GM13977 (cell line): ENCODE data around the gene MTCL1.

Source experiments
- DNase-seq: peaks from one replicate; pipeline ENCODE4 v3.0.0; 2012; ENCODE audit warnings: low spot score
- CTCF ChIP-seq: IDR thresholded peaks from 2 replicates; pipeline ENCODE4 v1.5.1; 2012; ENCODE audit warnings: mild to moderate bottlenecking, control low read depth; ENCODE audit not compliant: insufficient read depth; ENCODE audit errors: extremely low read depth, missing control alignments
- in situ Hi-C: fragments of 300-500 bp; cut with MboI; formaldehyde crosslinking; loops from one replicate; pipeline ENCODE4 v1.12.0; 2022; ENCODE audit warnings: low sequenced_read_pairs, low pct_unique_long_range_greater_than_20kb, mixed read lengths, inconsistent platforms; ENCODE audit not compliant: unreplicated experiment

The MTCL1 gene

DNA sequence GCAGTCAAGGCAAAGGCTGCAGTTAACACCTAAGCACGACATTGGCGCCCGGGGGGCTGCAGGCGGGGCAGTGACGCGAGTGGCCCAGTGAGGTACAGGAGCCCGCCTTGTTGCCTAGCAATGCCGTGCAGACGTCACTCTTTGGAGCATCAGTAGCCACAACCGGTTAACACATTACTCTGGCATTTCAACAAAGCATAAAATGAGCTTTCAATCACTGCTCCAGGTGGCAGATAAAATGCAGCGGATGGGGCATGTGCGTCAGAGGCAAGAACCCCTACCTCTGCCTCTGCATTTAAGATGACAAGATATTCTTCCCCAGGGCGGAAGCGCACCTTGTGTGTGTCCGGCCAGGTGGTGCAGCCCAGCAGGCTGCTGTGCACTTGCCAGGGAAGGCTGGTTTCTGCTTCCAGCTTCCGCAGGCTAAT, 139.4 kb downstream of the MTCL1 start:
- no peak for DNase-seq
- no peak for TF ChIP-seq CTCF
- in situ Hi-C loops = no loop called here

DNA sequence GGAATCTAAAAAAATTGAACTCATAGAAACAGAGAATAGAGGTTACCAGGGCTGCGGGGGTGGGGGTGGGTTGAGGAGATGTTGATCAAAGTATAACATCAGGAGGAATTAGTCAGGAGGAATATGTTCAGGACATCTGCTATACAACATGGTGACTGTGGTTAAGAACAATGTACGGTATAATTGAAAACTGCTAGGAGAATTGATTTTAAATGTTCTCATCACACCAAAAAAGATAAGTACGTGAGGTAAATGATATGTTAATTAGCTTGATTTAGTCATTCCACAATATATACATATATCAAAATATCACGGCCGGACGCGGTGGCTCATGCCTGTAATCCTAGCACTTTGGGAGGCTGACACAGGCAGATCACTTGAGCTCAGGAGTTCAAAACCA, 140.2 kb downstream of the MTCL1 start:
- in situ Hi-C loops = no loop called here
- TF ChIP-seq CTCF = no peak
- no peak for DNase-seq

- in situ Hi-C loops = no loop called here
- DNase-seq = no peak
- no peak for TF ChIP-seq CTCF
These were observed 141.9 kb downstream of the MTCL1 start for GRCh38 chr18:8847066-8847755.

- in situ Hi-C loops = no loop called here
- TF ChIP-seq CTCF = no peak
- no peak for DNase-seq
These were observed 142.5 kb downstream of the MTCL1 start for GRCh38 chr18:8847900-8848299.

- in situ Hi-C loops = no loop called here
- no peak for DNase-seq
- TF ChIP-seq CTCF = no peak
These were observed 143.2 kb downstream of the MTCL1 start for GRCh38 chr18:8848541-8848940.

DNA sequence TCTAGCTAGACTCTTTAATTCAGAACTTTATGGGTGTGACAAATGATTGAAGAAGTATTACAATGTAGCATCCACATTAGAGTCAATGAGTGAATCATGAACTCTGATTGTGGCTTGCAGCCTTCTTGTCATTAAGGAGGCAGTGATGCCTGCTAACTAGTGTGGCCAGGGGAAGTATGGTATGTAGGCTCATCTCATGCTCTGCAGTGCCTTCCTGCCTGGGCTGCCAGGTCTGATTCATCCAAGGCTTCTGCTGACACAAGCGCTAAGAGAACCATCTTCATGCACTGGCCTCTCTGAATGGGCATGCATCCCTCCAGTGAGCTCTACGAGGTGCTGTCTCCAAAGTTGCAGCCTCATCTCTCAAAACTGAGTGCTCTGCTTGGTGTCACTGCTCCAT, 144.3 kb downstream of the MTCL1 start:
- TF ChIP-seq CTCF = no peak
- no peak for DNase-seq
- in situ Hi-C loops = no loop called here
